Measurements from ENCODE around the gene ZBTB18.

The ZBTB18 gene

GRCh38 chr1:244063498-244063897, 12.4 kb downstream of the ZBTB18 start:
- DNase-seq: no peak

- no peak for DNase-seq
These were observed 13.5 kb downstream of the ZBTB18 start for GRCh38 chr1:244064621-244065020.

GRCh38 chr1:244065063-244065793, 14.1 kb downstream of the ZBTB18 start:
- DNase-seq: no peak

GRCh38 chr1:244065960-244066388, 14.9 kb downstream of the ZBTB18 start:
- peak in 1 of 2 donors; percentile 16 for DNase-seq

- no peak for DNase-seq
These were observed 16.1 kb downstream of the ZBTB18 start for GRCh38 chr1:244066954-244067716.

GRCh38 chr1:244067893-244068292, 16.8 kb downstream of the ZBTB18 start:
- no peak for DNase-seq

- no peak for DNase-seq
These were observed 17.5 kb downstream of the ZBTB18 start for GRCh38 chr1:244068567-244068966.

- DNase-seq: no peak
These were observed 18.3 kb downstream of the ZBTB18 start for GRCh38 chr1:244069326-244069898.

- DNase-seq: no peak
These were observed 23.6 kb downstream of the ZBTB18 start for GRCh38 chr1:244074559-244075171.

GRCh38 chr1:244075247-244075722, 24.2 kb downstream of the ZBTB18 start:
- DNase-seq: no peak

GRCh38 chr1:244076740-244077139, 25.7 kb downstream of the ZBTB18 start:
- no peak for DNase-seq

- peak; percentile 1 to 4 for DNase-seq
These were observed 26.6 kb downstream of the ZBTB18 start for GRCh38 chr1:244077473-244078220.

- DNase-seq: no peak
These were observed 29.4 kb downstream of the ZBTB18 start for GRCh38 chr1:244080343-244080929.

GRCh38 chr1:244082969-244083368, 31.9 kb downstream of the ZBTB18 start:
- DNase-seq: no peak

GRCh38 chr1:244083383-244083943, 32.4 kb downstream of the ZBTB18 start:
- DNase-seq: peak in 1 of 2 donors; percentile 4

- no peak for DNase-seq
These were observed 33.7 kb downstream of the ZBTB18 start for GRCh38 chr1:244084763-244085162.

GRCh38 chr1:244085891-244086290, 34.8 kb downstream of the ZBTB18 start:
- no peak for DNase-seq

GRCh38 chr1:244087021-244087560, 36.0 kb downstream of the ZBTB18 start:
- DNase-seq: no peak

- DNase-seq: no peak
These were observed 36.5 kb downstream of the ZBTB18 start for GRCh38 chr1:244087611-244088010.

- DNase-seq: no peak
These were observed 37.1 kb downstream of the ZBTB18 start for GRCh38 chr1:244088161-244088560.

GRCh38 chr1:244089561-244089960, 38.5 kb downstream of the ZBTB18 start:
- no peak for DNase-seq

All from inflammatory macrophage (primary cell).